Activated CD8-positive, alpha-beta memory T cell treated with anti-CD3 and anti-CD28 coated beads, Interleukin-2, amount 50 U/mL, for 24 hours (primary cell): ENCODE data around the gene F2.
"Not testable (repeated sequence)": the region's sequence is repeated elsewhere in the genome, so short reads cannot be mapped to it uniquely, and the experiment has no call there.

ENCODE experiments used
- DNase-seq: peaks from one replicate; pipeline ENCODE4 v3.0.0-alpha.2; 2020; ENCODE audit errors: extremely low read depth

The F2 gene

GRCh38 chr11:46684367-46684766 is 34.6 kb upstream of the F2 start:
- no peak for DNase-seq

GRCh38 chr11:46686886-46687795 is 31.9 kb upstream of the F2 start:
- no peak for DNase-seq

GRCh38 chr11:46690702-46691101 is 28.3 kb upstream of the F2 start:
- DNase-seq: no peak

GRCh38 chr11:46692450-46692849 is 26.6 kb upstream of the F2 start:
- no peak for DNase-seq

GRCh38 chr11:46693597-46694012 is 25.4 kb upstream of the F2 start:
- no peak for DNase-seq

- DNase-seq: no peak
These were observed 24.9 kb upstream of the F2 start for GRCh38 chr11:46694072-46694471.

GRCh38 chr11:46694607-46695006 is 24.4 kb upstream of the F2 start:
- no peak for DNase-seq

GRCh38 chr11:46695345-46696211 is 23.4 kb upstream of the F2 start:
- DNase-seq: no peak

GRCh38 chr11:46696212-46696558 is 22.8 kb upstream of the F2 start:
- DNase-seq: no peak

- DNase-seq: no peak
These were observed 21.7 kb upstream of the F2 start for GRCh38 chr11:46697303-46697702.

GRCh38 chr11:46697723-46698122 is 21.3 kb upstream of the F2 start:
- DNase-seq: no peak

GRCh38 chr11:46698597-46698996 is 20.4 kb upstream of the F2 start:
- no peak for DNase-seq

GRCh38 chr11:46700241-46701077 is 18.6 kb upstream of the F2 start, which contains the start of the genes ARHGAP1 and ZNF408:
TSS of gene ARHGAP1 (minus strand) at chr11:46700619. CDS start at chr11:46696107, 4,512 bp downstream.
TSS of gene ZNF408 (plus strand) at chr11:46701031. CDS start at chr11:46701048, 17 bp downstream.
- DNase-seq: peak; percentile 100

GRCh38 chr11:46701078-46701654 is 17.8 kb upstream of the F2 start:
- no peak for DNase-seq

- DNase-seq: no peak
These were observed 13.8 kb upstream of the F2 start for GRCh38 chr11:46705070-46705688.

- DNase-seq: no peak
These were observed 12.1 kb upstream of the F2 start for GRCh38 chr11:46706886-46707285.

GRCh38 chr11:46709351-46709750 is 9.7 kb upstream of the F2 start:
- not testable (repeated sequence) for DNase-seq

- no peak for DNase-seq
These were observed 8.2 kb upstream of the F2 start for GRCh38 chr11:46710821-46711269.

GRCh38 chr11:46711303-46711702 is 7.7 kb upstream of the F2 start:
- DNase-seq: no peak

- no peak for DNase-seq
These were observed 6.0 kb upstream of the F2 start for GRCh38 chr11:46712874-46713576.
